Fibroblast of gingiva (primary cell): ENCODE measurements around the gene ZNF423.

Source experiments
- DNase-seq: peaks from one replicate; pipeline ENCODE4 v3.0.0-alpha.2; 2011; ENCODE audit warnings: low read depth

ZNF423 gene

DNA sequence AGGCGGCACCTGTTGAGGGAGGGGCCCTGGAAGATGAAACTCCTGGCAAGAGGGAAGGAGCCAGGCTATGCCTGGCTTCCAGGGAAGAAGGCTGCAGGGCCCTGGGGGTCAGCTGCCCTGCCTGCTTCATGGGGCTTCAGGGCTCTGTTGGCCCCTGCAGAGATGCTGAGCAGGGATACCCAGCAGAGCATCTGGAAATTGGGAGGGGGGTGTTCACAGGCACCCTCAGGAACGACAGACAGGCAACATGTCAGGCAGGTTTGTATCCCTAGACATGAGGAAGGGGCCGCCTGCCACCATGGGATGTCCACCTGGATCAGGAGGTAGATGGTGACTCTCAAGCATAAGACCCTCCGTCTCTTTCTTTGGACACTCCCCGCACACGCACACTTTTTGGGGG is 13.8 kb upstream of the ZNF423 start:
- no peak for DNase-seq

DNA sequence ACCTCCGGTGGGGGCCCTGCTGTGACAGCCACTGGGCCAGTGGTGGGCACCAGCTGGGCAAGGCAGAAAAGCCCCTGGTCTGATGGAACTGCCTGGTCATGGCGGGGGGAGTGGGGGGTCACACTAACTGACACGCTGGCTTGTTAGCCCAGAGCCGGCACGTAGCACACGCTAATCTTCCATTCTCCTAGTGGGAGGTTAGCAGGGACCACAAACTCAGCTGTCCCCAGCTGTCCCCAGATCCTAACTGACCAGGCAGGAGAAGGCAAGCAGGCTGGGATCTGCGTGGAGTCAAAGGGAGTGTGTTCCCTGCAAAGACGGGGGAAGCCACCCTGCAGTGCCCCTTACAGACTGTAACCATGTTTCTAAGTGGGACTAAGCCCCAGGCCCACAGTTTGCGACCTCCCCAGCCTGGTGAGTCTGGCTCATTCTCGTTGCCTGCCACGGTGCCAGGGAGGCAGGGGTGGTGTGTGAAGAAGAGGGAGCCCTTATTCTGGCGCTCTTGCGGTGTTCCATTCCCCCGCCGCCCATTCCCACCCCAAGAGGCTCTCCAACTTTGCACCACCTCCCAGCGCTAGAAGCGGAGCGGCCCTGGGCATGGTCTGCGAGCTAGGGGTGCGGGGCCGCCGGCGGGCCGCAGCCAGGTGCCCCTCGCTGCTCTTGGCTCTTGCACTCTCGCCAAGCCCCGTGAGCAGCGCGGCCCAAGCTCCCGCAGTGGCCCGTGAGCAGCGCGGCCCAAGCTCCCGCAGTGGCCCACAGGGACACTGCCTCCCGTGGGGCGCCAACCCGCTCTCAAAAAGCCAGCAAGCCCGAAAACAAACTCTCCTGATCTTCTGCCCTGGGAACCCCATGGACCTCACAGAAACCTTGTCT is 12.1 kb upstream of the ZNF423 start:
- no peak for DNase-seq

DNA sequence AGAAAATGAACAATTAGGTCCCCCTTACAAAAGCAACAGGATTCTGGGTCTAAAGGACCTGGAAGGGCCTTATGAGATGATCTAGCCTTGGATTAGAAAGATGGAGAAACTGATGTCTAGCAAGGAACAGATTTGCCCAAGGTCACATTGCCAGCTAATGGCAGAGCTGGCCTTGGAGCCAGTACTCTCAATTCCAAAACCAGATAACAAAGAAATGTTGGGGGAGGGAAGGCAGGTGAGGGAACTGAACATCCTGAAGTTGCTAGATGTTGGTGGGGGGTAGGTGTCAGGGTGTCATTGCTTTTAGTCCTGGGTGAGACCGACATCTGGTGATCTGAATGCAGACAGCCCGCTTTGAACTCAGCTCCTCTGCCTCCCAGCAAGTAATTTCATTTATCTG is 11.3 kb upstream of the ZNF423 start:
- DNase-seq: no peak

DNA sequence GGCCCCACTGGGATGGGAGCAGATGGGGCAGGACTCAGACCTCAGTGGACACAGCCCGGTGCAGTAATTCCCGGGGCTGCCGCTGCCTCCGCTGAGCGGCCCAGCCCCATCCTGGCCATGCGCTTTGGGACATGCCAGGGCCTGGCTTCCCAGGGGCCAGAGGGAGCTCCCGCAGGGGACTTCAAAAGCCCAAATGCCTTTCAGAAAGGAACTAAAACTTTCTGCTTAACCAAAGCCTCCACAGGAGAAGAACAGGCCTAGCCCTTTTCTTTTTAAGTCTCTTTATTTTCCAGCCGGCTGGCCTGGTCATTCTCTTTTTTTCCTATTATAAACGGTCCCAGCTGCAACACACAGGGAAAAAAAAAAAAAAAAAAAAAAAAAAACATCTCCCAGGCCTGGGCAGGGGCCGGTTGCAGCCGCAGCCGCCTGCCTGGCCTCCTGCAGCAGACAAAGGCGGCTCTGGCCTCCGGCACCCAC is 10.7 kb upstream of the ZNF423 start:
- no peak for DNase-seq

DNA sequence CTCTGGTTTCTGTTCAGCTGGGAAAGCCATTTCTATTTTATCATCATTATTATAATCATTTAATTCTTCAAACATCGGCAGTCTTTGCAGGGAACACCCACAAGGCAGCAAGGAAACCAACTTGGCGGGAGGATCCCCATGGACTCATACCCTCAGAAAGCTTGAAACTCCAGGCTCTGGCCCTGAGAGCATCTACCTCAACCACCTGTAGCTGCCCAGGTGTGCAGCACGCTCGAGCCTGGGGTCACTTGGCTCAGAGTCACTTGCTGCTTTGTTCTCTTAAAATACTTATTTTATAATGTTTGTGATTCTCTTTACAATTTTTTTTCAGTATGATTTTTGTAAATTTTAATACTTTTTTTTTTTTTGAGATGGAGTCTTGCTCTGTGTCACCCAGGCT is 6.8 kb upstream of the ZNF423 start:
- DNase-seq: no peak

DNA sequence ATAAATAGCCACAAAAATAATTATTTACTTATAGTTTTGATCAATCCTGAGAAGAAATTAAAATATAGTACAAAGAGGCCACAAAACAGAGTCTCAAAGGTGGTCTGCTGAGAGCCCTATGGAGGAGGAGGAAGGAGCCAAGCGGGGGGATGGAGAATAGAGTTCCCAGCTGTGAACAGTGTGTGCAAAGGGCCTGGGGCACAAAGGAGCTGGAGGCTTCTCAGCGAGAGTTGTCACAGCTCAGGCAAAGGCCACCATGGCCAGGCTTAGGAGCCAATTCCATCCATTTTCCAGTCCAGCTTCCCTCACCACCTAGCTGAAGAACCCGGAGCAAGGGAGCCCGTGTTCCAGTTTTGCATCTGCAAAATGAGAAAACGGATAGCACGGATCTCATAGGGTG is 5.4 kb upstream of the ZNF423 start:
- DNase-seq: no peak

DNA sequence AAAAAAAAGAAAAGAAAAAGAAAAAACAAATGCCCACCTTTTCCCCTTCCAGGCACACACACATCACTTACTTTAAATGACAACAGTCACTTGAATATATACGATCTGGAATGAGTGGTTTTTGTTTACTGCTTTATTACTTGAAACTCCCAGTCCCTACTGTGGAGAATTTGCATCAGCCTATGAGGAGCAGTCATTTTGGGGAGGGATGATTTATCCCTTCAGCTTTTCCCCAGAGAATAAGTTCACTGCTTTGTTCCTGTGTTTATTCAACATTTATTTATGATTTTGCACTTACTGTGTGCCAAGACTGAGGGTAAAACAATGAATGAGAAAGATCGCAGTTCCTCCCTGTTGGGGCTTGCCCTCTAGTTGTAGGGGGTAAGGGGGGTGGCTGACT is 4.7 kb upstream of the ZNF423 start:
- no peak for DNase-seq

DNA sequence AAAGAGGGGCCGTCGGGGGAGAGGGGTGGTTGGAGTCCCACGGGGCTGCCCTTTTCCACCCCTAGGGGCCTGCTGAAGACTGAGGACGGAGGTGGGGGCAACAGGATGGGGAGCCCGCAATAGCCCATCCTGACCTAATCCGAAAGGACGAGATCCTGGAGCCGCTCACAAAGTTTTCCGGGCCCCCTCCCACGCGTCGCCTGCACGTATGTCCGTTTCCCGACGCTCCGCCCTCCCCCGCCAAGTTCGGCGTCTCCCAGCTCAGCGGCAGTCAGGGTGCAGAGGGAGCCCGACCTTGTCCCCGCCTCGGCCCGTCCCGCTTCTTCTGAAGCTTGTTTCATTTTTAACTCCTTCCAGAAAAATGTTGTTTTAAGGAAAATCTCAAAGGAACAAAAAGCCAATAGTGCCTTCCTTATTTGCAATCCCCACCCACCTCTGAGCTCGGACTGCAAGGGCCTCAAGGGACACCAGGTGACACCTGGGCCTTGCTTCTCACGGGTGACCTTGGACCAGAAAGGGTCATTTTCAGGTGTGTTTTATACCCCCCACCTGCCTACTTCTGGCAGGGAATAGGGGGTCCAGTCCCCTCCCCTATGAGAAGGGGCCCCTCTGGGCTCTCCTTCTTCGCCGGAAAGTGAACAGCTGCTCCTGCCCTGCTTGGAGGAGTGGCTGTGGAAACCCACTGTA is 3.4 kb upstream of the ZNF423 start:
- DNase-seq: no peak

DNA sequence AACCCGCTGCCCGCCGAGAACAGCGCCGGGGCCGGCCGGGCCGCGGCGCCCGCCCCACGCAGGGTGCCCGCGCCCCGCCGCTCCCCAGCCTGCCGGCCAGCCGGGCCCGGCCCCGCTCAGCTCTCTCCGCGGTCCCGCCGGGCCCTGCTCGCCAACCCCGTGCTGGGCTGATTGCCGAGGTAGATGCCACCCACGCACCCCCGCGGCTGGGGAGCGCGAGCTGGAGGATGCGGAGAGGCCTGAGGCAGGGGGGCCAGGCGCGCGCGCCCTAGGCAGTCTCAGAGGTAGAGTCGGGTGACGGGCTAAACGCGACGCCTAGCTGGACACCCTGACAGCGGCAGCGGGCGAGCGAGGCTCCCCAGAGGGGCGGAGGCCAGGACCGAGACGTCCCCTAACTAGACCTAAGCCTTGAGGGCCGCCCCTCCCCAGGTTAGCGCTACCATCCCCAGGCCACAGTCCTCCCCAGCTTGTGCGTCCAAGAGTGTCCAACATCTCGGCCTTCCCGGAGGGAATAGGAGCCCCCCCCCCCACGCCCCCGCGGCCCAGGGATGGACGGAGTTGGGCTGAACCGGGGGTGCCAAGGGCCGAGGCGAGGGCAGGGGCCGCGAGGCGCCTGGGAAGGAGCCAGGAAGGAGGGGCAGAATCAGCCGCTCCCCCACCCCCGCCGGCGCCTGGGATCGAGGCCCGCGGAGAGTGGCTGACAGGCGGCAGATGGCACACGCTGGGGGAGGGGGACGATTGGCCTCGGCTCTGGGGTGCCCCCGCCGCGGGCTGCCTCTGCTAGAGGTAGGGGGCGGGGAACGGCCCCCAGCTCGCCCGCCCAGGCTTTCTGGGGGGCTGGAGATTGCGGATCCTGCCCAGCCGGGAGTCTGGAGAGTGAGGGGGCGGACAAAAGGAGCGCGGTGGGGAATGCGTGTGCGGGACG is 2.5 kb upstream of the ZNF423 start:
- DNase-seq: no peak

DNA sequence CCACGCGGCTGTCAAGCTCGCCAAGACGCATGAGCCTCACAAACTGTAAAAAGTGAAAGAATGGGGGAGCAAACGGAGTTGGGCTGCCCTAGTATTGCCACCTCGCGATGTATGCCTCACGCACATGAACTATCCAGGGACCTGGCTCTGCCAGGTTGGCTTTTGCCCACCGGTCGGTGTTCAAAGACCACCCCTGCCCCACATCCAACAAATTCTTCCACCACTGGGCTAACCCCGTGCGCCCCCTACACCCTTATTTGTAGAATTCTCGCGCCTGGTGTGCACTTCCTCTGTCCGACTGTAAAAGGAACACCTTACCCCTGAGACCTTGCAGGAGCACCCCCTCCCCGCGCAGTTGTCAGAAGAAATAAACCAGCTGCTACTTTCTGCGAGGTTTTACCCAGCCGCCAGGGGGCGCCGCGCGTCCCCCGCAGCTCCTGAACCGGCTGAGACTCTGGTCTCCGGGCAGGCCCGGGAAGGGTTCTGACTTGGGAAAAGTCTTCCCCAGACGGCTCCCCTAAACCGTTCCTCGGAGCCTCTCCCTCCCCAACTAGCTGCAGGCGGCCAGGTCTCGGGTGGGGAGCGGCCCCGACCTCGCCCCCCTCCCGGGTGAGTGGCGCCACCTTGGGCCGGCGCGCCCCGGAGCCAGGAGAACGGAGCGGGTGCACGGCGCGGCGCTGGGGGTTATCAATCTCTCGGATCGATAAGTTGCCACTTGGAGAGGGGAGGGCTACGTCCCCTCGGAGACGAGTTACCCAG is 1.7 kb upstream of the ZNF423 start:
- peak; percentile 15 for DNase-seq

DNA sequence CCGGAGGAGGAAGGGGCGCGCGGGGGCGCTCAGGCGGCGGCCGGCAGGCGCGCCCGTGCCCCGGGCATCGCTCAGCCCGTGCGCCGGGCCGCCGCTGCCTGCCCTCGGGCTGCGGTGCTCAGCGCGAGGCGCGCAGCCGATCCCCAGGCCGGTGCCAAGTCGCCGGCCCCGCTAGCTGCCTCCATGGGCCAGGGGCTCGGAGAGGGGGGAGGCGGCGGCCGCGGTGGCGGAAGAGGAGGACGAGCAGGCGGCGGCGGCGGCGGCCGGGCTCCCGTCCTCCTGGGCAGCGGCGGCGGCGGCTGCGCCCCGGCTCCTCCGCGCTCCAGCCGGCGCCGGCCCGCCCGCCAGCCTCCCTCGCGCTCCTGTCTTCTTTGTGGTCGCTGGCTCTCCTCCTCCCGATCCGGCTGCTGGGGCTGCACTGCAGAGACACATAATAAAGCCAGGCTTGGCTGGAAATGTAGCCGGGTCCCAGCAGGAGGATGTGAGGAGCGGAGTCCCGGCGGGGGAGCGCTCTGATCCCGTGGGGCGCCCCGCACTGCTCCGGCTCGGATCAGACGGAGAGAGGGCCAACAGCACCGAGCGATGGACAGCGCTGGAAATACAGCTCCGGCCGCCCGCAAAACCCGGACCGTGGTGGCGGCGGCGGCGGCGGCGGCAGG is 889 bp upstream of the ZNF423 start:
- peak; percentile 73 for DNase-seq

DNA sequence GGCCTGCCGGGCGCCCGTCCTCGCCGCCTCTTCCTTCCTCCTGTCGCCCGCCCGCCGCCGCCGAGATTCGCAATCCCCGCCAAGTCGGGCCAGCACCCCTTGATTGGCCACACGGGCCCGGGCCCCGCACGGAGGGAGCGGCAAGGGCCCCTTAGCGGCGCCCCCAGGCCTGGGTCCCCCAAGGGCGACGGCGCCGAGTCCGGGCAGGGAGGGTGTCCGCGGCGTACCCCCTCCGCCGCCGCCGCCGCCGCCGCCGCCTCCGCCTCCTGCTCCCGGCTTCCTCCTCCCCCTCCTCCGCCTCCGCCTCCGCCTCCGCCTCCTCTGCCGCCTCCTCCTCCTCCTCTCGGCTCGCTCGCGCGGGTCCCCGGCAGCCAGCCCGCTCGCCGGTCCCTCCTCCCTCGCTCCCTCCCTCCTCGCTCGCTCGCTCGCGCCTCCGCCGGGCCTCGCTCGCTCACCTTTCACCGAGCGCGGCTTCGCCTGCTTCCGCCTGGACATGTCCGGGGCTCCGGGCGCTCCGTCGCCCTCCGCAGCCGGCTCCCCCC is 561 bp downstream of the ZNF423 start:
- DNase-seq: peak; percentile 81

DNA sequence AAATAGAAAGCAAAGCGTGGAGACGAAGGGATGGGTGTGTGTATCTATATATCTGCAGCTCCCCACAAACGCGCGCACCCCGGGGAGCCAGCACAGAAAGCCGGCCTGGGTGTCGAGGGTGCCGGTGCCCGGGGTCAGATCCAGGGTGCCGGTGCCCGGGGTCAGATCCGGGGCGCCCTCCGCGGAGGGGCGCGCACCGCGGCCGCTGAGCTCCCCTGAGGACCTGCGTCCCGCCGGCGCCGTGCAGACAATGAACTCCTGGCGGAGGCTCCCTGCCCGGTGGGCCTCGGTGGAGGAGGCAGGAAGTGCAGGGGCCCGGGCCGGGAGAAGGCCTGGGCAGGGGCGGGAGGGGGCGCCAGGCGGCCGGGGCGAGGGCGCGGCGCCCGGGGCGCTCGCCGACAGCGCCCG is 1.1 kb downstream of the ZNF423 start:
- DNase-seq: no peak

DNA sequence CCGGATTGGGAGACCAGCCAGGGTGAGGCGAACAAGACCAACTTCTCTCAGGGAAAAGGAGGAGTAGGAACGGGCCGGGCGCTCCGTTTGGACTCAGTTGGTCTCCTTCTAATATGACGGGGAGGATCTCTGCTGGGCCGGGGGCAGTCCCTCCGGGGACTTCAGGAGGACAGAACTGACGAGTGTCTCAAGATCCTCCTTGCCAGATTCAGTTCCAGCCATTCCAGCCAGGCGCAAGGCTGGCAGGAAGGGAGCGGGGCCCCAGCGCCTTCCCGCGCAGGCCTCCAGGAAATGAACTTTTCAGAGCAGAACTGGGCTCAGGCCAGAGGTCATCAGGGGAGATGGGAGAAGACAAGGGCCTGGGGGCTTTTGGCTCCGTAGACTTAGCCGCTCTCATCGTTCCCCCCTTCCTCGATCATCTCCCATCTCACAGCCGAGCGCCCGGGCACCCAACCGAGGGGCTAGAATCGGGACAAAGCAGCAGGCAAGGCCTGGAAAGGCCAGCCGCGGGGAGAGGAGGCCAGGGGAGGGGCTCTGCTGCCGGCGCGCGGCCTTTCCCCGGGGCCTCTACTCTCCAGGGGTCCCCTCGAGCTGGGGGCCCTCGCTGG is 1.6 kb downstream of the ZNF423 start:
- DNase-seq: no peak

DNA sequence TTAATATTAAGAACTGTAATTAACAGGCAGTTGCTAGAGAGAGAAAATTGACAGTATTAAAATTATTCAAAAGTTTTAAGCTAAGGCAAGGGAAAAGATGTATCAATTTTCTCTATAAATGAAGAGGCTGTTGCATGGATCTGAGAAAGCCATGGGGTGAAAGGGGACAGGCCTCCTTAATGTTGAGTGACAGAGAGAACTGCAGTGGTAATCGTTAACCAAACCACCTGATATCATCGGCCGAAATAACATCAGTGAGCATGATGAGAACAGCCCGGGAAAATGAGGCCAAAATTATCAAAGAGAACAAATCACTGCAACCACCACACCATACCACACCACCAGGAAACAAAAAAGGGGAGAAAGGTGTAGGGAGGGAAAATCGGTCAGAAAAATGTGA is 3.6 kb downstream of the ZNF423 start:
- DNase-seq: no peak

DNA sequence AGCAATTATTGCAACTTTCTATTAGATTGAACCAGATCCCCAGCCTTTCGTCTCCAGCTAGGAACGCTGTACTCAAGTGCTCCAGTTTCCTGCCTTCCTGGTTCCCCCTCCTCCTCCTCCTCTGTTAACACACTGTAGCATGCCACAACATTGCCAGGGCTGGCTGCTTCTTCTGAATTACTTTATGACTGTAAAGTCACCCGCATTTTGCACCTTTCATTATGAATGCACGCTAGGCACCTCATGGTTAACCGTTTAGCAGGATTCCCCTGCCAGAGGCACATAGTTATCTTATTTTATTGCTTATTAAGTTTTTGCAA is 4.5 kb downstream of the ZNF423 start:
- no peak for DNase-seq

DNA sequence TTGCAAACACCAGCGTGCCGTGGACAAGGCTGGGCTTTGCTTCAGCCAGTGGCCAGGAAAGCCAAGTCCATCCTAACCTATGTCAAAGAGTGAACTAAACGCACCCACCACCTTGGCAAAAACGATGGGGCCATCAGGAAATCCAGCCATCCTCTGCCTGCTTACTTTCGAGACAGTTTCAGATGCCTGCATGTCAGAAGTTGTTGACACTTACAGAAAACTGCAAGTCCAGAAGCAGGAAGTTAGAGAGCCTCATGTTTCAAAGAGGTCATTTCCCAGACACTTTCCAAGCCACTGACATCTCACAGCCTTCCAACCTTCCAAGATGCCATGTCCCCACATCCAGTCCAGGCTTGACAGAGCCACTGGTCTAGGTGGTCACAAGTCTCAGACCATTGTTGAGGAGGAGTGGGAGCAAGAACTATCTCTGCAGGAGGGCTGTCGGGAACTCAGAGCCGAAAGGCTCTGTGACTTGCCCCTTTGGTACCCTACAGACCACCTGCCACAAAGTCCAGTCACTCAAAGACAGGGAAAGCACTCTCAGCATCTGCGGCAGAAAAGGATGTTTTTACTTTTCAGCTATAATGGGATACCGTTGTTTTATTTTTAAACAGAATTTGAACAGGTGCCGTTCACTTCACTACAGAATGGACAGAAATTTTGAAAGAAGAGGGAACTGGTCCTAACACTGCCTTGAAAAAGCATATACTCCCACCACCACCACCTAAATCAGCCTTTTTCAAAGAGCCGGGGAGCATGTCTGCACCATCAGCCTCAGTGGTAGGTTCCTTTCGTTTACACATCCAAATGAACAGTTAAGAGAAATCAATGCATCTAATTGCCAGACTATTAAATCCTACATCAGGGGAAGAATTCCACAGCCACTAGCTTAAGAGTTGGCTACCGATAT is 5.1 kb downstream of the ZNF423 start:
- no peak for DNase-seq

DNA sequence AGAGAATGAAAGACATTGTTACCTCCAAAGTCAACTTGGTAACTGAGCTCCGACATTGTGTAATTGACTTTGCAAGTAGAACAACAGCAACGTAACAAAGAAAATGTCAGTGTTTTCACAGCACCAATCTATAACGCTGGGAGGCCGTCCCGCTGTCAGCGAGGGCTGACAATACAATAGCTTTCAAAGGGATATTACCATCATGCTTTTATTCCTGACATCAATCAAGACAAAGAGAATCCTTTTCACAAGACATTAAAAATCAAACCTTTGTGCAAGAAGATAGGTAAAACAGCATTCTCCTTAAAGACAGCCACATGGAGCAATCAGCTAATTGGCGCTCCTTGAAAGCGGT is 6.2 kb downstream of the ZNF423 start:
- no peak for DNase-seq

DNA sequence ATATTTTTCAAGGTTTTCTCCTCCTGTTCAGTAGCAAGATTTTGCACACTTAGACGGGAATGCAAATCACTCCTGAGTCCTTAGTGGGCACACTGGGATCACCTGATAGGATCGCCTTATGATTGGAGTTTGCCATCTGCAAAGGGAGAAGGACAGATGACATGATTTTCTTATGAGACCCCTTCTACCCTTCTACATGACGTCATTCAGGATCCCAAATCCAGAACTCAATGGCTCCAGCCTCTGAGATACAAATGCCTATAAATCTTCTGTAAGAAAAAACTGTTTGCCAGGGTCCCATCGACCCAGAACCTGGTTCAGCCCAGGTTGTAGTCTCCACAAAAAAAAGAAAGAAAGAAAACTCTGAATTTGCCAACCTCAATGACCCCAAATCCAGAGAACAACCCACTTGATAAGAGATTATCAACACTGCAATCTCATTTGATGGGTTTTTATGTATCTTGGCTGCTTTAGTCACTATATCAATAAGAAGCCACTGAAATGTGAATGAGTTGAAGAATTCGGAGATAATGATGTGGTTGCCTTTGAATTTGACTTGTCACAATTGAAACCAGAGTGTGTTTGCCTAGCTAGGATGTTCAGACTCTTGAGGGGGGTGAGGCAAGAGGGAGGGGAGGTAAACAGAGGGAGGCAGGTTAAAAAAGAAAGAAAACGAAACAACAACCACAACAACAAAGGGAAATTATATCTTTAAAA is 6.7 kb downstream of the ZNF423 start:
- no peak for DNase-seq
